ENCODE results near the gene TXNDC9. TPM values are rescaled to one million over a fixed set of nuclear protein-coding genes. Genes with fewer than 3 reads are reported as not detected.
"Not testable (repeated sequence)": the region's sequence is repeated elsewhere in the genome, so short reads cannot be mapped to it uniquely, and the experiment has no call there.

The TXNDC9 gene
- total and polyA plus RNA-seq, 8 donors = 10.7 to 73.2 (median 27.0) TPM

DNA sequence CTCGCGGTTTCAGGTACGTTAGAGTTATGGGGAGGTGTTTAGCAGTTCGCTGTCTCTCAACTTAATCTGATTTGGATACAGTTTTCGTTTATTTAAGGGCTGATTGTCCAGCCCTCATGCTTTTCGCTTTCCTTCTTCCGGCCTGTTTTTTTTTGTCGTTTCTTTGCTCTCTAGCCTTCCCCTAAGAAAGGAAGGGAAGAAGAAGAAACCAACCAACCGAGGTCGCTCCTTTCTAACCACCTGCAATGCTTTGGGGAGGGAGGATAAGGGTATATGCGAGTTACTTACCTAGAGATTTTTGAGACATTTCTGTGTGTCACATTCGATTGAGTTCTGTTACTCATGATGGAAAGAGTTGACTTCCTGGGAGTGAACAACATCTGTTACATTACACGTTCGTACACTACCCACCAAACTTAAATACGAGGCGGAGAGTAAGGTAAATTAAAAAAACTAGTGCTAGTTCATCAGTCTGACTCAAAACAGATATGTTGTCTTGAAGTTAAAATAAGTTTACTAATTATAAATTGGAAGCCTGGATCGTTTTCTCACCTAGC, 2.0 kb upstream of the TXNDC9 start:
- 1 to 2% (median 2%) methylated on average over 17 of the region's 17 CpGs for WGBS, 5 donors
- peak overlapping the region; percentile 89 to 95 (median 93) for H3K27ac ChIP-seq
- no peak for DNase-seq
- H3K4me1 ChIP-seq = peaks cover 11 to 61% (median 45%) of the 10 kb centered on the region in 4 donors
- H3K9me3 ChIP-seq = no peaks in the 10 kb centered on the region
- intact Hi-C loops (cut with DNase I; ENCODE audit: low total_unique reads) = loop anchor here (5.0 to 10.0 kb wide), 2 partner anchors 149 to 153 kb away; partner anchors contain the start of genes MITD1 and MRPL30
- peak overlapping the region; percentile 72 to 95 (median 83) for H3K4me3 ChIP-seq
- peaks cover 0 to 2% (median under 1%) of the 10 kb centered on the region in 4 donors for H3K36me3 ChIP-seq
- H3K27me3 ChIP-seq = no peaks in the 10 kb centered on the region
- TF ChIP-seq EP300 (IDR thresholded peaks at IDR 0.05) (no peak), POLR2AphosphoS5 (IDR thresholded peaks at IDR 0.05) (no peak), POLR2A (IDR thresholded peaks at IDR 0.05) (no peak)
- TF ChIP-seq, protein P1, sequence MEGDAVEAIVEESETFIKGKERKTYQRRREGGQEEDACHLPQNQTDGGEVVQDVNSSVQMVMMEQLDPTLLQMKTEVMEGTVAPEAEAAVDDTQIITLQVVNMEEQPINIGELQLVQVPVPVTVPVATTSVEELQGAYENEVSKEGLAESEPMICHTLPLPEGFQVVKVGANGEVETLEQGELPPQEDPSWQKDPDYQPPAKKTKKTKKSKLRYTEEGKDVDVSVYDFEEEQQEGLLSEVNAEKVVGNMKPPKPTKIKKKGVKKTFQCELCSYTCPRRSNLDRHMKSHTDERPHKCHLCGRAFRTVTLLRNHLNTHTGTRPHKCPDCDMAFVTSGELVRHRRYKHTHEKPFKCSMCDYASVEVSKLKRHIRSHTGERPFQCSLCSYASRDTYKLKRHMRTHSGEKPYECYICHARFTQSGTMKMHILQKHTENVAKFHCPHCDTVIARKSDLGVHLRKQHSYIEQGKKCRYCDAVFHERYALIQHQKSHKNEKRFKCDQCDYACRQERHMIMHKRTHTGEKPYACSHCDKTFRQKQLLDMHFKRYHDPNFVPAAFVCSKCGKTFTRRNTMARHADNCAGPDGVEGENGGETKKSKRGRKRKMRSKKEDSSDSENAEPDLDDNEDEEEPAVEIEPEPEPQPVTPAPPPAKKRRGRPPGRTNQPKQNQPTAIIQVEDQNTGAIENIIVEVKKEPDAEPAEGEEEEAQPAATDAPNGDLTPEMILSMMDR (IDR thresholded peaks at IDR 0.05) = no peak

DNA sequence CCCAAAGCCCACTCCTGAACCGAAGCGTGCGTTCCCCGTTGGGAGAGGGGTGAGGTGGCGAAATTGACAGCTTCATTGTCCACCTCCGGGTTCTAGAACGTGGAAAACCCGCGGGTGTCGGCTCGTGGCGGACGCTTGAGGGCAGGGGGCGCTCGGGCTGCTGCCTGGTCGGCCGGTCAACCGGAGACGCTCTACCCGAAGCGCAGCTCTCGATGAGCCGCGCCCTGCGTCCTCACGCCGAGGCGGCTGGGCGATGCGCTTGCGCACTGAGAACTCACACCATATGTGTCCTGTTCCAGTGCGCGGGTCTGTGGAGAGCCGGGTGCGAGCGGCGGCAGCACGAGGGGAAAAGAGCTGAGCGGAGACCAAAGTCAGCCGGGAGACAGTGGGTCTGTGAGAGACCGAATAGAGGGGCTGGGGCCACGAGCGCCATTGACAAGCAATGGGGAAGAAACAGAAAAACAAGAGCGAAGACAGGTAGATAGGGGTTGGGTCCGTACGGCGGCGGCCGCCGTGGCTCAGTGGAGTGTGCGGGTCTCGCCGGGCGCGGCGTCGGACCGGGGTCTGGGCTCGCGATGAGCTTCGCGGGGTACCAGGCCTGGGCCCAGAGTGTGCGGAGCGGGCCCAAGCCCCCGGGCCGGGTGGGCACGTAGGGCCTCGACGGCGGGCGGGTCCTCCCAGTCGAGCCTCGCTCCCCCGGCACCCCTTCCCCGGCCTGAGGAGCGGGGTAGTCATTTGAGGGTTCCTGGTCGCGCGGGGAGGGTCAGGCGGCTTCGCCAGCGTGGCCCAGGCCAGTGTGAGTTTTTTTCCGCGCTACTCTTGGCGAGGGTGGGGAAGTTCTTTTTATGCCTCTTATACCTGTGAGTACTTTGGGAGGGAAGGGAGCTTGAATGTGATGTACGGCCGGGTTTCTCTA, 1.2 kb upstream of the TXNDC9 start, which contains the start of gene EIF5B:
Gene EIF5B, plus strand, starts transcription at position 277 of the 916 bp plus-strand sequence. Its CDS starts 166 bp downstream, at position 443.
- WGBS, 5 donors = 0 to 1% (median 0%) methylated on average over 40 to 87 of the region's 87 CpGs
- H3K27ac ChIP-seq = peak within 1 kb of the TSS; percentile 89 to 95 (median 93)
- H3K9me3 ChIP-seq = no peaks in the 10 kb centered on the region
- peak within 1 kb of the TSS; percentile 72 to 95 (median 83) for H3K4me3 ChIP-seq
- intact Hi-C loops (cut with DNase I; ENCODE audit: low total_unique reads) = loop anchor here (5.0 to 10.0 kb wide), 2 partner anchors 150 to 153 kb away; partner anchors contain the start of genes MITD1 and MRPL30
- no peaks in the 10 kb centered on the region for H3K27me3 ChIP-seq
- peaks cover 0 to 9% (median 8%) of the 10 kb centered on the region in 4 donors for H3K36me3 ChIP-seq
- TF ChIP-seq POLR2AphosphoS5 (IDR thresholded peaks at IDR 0.05) = peak; percentile 87 to 96 (median 91)
- TF ChIP-seq, protein P1 (IDR thresholded peaks at IDR 0.05) = peak in 4 of 7 experiments; percentile 22 to 56 (median 48)
- TF ChIP-seq POLR2A (IDR thresholded peaks at IDR 0.05) = peak in 1 of 4 donors; percentile 41
- TF ChIP-seq EP300 (IDR thresholded peaks at IDR 0.05) = no peak
- peak; percentile 98 to 99 for DNase-seq
- peaks cover 11 to 61% (median 45%) of the 10 kb centered on the region in 4 donors for H3K4me1 ChIP-seq

DNA sequence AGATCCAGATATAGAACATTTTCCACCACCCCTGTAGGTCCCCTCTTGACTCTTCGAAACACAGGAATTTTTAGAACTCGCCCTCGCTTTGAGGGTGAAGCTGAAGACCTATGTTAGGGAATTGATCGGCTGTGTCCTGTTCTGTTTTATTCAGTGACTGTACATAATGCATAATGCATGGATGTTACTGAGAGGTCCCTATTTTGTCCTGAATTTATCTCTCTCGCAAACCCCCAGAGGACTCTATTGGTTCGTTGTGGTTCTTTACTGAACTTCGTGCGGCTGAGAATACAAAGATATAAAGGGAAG, 625 bp upstream of the TXNDC9 start:
- intact Hi-C loops (cut with DNase I; ENCODE audit: low total_unique reads) = loop anchor here (5.0 to 10.0 kb wide), 2 partner anchors 151 to 152 kb away; partner anchors contain the start of genes MITD1 and MRPL30
- H3K27ac ChIP-seq = peak overlapping the region; percentile 89 to 95 (median 93)
- H3K36me3 ChIP-seq = peaks cover 4 to 16% (median 14%) of the 10 kb centered on the region in 4 donors
- 1 to 2% (median 1%) methylated on average over 8 of the region's 8 CpGs for WGBS, 5 donors
- TF ChIP-seq EP300 (IDR thresholded peaks at IDR 0.05) (no peak), POLR2A (IDR thresholded peaks at IDR 0.05) (no peak), POLR2AphosphoS5 (IDR thresholded peaks at IDR 0.05) (no peak)
- TF ChIP-seq, protein P1 (IDR thresholded peaks at IDR 0.05) = no peak
- H3K4me3 ChIP-seq = peak overlapping the region; percentile 72 to 95 (median 83)
- no peak for DNase-seq
- peaks cover 11 to 61% (median 45%) of the 10 kb centered on the region in 4 donors for H3K4me1 ChIP-seq
- no peaks in the 10 kb centered on the region for H3K27me3 ChIP-seq
- H3K9me3 ChIP-seq = no peaks in the 10 kb centered on the region

DNA sequence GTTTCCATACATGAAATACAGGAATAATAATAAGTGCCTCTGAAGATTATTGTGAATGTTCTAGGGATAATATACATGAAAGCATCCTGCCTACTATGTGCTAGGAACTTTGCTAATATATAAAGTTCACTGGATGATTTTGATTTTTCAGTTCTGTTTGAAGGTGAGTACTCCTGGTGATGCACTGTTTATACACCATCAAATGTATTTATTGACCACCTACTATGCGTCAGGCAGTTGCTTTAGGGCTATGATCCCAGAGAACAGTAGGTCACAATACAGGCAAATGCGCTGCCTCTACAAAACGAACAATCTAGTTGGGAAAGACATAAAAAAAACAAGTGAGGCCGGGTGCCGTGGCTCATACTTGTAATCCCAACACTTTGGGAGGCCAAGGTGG, 10.7 kb downstream of the TXNDC9 start:
- H3K27me3 ChIP-seq = no peaks in the 10 kb centered on the region
- no peaks in the 10 kb centered on the region for H3K4me1 ChIP-seq
- H3K36me3 ChIP-seq = peaks cover 45 to 100% (median 99%) of the 10 kb centered on the region in 4 donors
- intact Hi-C loops (cut with DNase I; ENCODE audit: low total_unique reads) = no loop called here
- no peak overlapping the region for H3K27ac ChIP-seq
- no peak for DNase-seq
- 94 to 97% (median 97%) methylated on average over 5 of the region's 5 CpGs for WGBS, 5 donors
- no peak overlapping the region for H3K4me3 ChIP-seq
- no peaks in the 10 kb centered on the region for H3K9me3 ChIP-seq
- no peak for TF ChIP-seq EP300 (IDR thresholded peaks at IDR 0.05)

DNA sequence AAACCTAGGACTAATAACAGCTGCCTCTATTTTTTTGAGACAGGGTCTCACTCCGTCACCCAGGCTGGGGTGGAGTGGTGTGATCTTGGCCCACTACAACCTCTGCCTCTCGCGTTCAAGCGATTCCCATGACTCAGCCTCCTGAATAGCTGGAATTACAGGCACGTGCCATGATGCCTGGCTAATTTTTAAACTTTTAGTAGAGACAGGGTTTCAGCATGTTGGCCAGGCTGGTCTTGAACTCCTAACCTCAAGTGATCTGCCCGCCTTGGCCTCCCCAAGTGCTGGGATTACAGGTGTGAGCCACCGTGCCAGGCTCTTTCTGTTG, 18.3 kb downstream of the TXNDC9 start:
- H3K4me3 ChIP-seq; DNase-seq; H3K27ac ChIP-seq; H3K4me1 ChIP-seq; H3K27me3 ChIP-seq; H3K9me3 ChIP-seq; intact Hi-C loops (cut with DNase I; ENCODE audit: low total_unique reads): not testable (repeated sequence)
- H3K36me3 ChIP-seq = peaks cover 16 to 67% (median 63%) of the 10 kb centered on the region in 4 donors
- 96 to 99% (median 97%) methylated on average over 7 of the region's 7 CpGs for WGBS, 5 donors
